Thyroid gland (tissue), 4 donors: ENCODE measurements around the gene RNU6-1.

Source experiments
- CTCF ChIP-seq, 6 experiments: fragments of 200-600 bp in 3 of 6; fragments of 450-650 bp in 3 of 6; sonication (generic) in 3 of 6; IDR thresholded peaks; one replicate each; pipeline ENCODE4 v1.5.1; 2016 to 2019; ENCODE audit warnings: antibody characterized with exemption in 6 of 6, mild to moderate bottlenecking in 2 of 6, inconsistent platforms in 1 of 6, moderate library complexity in 1 of 6
- POLR2A ChIP-seq, 2 donors: fragments of 450-650 bp; IDR thresholded peaks; one replicate each; pipeline ENCODE4 v1.6.1; 2017; ENCODE audit warnings: antibody characterized with exemption in 2 of 2, mild to moderate bottlenecking in 2 of 2, moderate library complexity in 1 of 2

DNA sequence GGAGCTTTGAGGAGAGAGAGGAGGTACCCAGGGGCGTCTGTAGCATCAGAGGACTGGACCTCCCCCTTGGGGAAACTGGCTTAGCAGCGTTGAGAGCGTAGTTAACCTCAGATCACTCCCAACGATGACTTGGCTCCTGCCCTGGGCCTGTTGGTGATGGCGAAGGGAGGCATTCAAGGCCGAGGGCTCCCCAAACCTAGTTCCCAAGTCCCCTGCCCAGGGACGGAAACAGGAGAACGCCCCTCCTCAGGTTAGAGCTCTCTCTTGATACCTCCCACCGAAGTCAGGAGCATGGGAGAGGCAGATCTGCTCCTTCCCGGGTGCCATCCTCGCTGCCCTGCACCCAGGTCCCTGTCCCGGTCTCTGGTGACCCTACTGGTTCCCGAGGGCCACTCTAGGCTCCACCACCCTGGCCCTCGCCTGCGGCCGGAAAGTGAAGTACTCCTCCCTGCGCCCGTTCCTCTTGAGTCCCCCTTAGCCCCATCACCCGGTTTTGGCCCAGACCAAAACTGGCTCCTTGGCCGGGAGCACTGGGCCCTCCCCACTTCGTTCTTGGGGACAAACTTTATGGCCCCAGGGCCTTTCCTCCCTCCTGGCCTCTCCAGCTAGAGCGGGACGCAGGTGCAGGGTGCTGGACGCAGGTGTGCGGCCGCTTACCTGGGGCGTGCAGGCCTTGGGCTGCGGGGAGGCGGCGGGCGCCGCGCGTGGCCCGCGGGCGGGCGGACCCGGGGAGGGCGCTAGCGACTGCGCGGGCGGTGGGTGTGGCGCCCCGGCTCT lies 17.1 kb downstream of the RNU6-1 start:
- TF ChIP-seq POLR2A (IDR thresholded peaks at IDR 0.05) (no peak), CTCF (IDR thresholded peaks at IDR 0.05) (no peak)
